HEK293T (cell line): ENCODE data around the gene L1CAM.

Source experiments
- ELF4 ChIP-seq: fragments of 450-650 bp; IDR thresholded peaks from 2 replicates; pipeline ENCODE4 v1.6.1; 2017; ENCODE audit warnings: antibody characterized with exemption
- FOXK2 ChIP-seq: fragments of 450-650 bp; IDR thresholded peaks from 2 replicates; pipeline ENCODE4 v1.6.1; 2016; ENCODE audit warnings: mild to moderate bottlenecking
- HDGF ChIP-seq: fragments of 450-650 bp; IDR thresholded peaks from 2 replicates; pipeline ENCODE4 v1.6.1; 2017; ENCODE audit warnings: antibody characterized with exemption, borderline replicate concordance
- TARDBP ChIP-seq: fragments of 450-650 bp; IDR thresholded peaks from 2 replicates; pipeline ENCODE4 v1.6.1; 2016

DNA sequence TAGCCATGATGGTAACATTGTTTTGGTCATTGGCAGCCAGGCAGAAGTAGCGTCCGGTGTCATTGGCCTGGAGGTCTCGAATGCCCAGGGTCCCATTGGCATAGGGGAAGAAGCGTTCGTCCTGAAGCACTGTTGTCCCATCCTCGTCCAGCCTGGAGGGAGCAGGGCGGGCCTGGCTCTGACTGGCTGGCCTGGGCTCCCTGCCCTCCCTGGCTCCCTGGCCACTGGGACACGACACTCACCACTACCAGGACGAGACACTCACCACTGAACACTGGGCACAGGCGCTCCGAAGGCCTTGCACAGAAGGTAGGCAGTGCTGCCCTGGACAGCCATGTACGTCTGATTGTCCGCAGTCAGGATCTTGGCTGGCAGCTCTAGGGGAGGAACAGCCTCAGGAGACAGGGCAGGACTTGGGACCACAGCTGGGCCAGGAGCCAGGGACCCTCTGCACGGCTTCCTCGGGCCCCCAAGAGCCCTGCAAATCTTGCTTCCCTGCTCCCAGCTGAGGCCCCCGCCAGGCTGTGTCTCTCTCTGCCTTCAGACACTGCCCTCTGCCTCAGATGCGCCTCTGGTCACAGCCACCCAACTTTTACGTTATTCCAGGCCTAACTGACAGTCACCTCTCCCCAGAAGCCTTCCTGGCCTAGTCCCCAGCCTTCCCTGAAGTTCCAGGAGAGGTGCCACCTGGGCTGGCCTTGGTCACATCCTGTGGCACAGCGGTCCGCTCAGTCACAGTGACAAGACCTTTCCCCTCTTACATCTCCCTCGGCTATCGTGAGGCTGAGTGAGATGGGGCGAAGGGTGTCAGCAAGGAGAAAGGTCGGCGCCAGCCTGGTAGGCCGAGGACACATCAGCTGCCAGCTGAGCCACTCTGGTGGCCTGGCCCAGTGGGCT is 17.1 kb downstream of the L1CAM start:
- TF ChIP-seq HDGF (no peak), TARDBP (no peak), FOXK2 (no peak), ELF4 (no peak)
